GM12873 (cell line): ENCODE data around the gene SUCLG2.

Experiments used
- CTCF ChIP-seq: IDR thresholded peaks from 2 replicates; pipeline ENCODE4 v1.5.1; 2012; ENCODE audit warnings: low read depth, mild to moderate bottlenecking, moderate library complexity, low read length, control low read depth; ENCODE audit not compliant: insufficient read depth; ENCODE audit errors: missing control alignments

Gene SUCLG2

DNA sequence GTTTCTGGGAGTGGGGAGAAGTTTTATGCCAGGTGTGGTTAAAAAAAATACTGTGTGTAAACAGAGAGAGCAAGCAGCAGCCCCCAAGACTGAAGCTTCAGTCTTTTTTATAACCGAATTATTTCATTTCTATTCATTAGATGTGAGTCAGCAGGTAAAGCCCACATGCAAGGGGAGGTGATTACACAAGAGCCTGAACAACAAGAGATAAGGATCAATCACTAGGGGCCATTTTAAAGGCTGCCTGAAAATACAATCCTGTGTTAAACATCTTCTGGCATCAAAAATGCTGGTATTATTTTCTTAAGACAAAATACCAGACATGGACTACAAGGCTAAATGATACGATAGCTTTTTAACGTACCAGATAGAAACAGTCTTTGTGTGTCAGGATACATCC is 217.3 kb downstream of the SUCLG2 start:
- no peak for TF ChIP-seq CTCF

GRCh38 chr3:67433109-67433508 is 221.3 kb downstream of the SUCLG2 start:
- TF ChIP-seq CTCF: no peak

- TF ChIP-seq CTCF: no peak
Observed at GRCh38 chr3:67431887-67432286, 222.5 kb downstream of the SUCLG2 start.

DNA sequence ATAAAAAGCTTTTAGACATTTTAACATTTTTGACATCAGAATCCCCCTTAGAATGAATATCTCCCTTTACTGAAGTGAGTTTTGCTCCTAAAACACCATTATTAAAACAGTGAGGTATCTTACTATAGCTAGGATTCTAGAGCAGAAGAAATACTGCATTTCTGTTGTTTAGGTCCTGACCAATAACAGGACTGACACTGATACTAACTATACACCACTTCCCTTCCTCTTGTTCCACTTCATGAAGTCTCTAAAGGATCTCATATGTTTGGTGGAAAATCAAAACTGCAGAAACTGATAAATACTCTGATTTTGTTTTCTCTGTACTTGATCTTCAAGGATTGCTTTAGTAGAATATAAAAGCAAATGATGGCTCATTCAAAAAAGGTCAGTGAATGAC is 230.7 kb downstream of the SUCLG2 start:
- TF ChIP-seq CTCF: no peak

DNA sequence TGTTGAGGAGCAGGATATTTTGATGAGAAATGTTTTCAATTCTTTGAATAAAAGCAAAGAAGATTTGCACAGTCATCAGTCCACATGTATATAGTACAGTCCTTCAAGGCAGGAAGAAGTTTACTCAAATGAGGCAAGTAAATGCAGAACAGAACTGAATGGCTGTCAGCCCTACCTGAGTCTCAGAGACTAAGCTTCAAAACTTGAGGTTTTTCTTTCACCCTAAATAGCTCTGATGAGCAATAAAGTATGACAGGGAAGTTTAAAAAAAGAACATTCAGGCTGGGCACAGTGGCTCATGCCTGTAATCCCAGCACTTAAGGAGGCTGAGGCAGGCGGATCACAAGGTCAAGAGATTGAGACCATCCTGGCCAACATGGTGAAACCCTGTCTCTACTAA is 232.5 kb downstream of the SUCLG2 start:
- TF ChIP-seq CTCF: no peak

DNA sequence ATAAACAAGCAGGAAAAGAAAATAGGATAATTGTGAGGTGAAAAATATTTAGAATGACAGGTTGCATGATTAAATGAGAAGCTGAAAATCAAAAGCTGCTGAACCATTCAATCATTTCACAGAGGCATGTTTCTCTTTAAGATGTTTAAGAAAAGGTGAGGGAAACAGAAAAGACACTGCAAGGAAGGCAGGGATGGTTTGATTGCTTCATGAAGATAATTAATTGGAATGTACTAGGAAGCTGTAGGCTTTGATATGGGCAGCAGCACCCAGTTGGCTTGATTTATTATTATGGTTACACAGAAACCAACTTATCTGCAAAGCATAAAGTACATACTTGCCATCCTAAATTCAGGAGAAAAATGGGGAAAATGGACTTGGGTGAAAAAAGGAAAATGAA is 234.6 kb downstream of the SUCLG2 start:
- no peak for TF ChIP-seq CTCF

GRCh38 chr3:67419218-67419529 is 235.2 kb downstream of the SUCLG2 start:
- no peak for TF ChIP-seq CTCF
